HCT116 (cell line): Measurements from ENCODE around the gene FTO.

ENCODE experiments used
- CTCF ChIP-seq, 3 experiments: fragments of 200-600 bp in 1 of 3; sonication (generic) in 1 of 3; IDR thresholded peaks in 2 of 3; conservative IDR thresholded peaks in 1 of 3; 2 replicates each; pipeline ENCODE4 v1.5.1; 2012 to 2017; ENCODE audit warnings: low read depth in 2 of 3, low read length in 2 of 3, antibody characterized with exemption in 1 of 3, borderline replicate concordance in 1 of 3, control low read depth in 1 of 3, mild to moderate bottlenecking in 1 of 3, mixed read lengths in 1 of 3, mixed run types in 1 of 3, moderate library complexity in 1 of 3; ENCODE audit not compliant: insufficient read depth in 1 of 3
- ELF1 ChIP-seq: IDR thresholded peaks from 2 replicates; pipeline ENCODE4 v1.6.1; 2012; ENCODE audit warnings: low read depth, borderline replicate concordance
- EZH2phosphoT487 ChIP-seq: fragments of 200-600 bp; IDR thresholded peaks from 2 replicates; pipeline ENCODE4 v1.6.1; 2018; ENCODE audit warnings: antibody characterized with exemption, borderline replicate concordance
- POLR2A ChIP-seq: IDR thresholded peaks from 2 replicates; pipeline ENCODE4 v1.7.0; 2011; ENCODE audit warnings: borderline replicate concordance; ENCODE audit not compliant: insufficient read depth, insufficient read length; ENCODE audit errors: extremely low read depth
- POLR2AphosphoS5 ChIP-seq: IDR thresholded peaks from 2 replicates; pipeline ENCODE4 v1.6.1; 2011; ENCODE audit warnings: mild to moderate bottlenecking, low read depth, low read length, moderate library complexity
- SP1 ChIP-seq: IDR thresholded peaks from 2 replicates; pipeline ENCODE4 v1.6.1; 2012; ENCODE audit warnings: low read depth
- ZNF274 ChIP-seq: fragments of 200-500 bp; sonication (Bioruptor generic); IDR thresholded peaks from 2 replicates; pipeline ENCODE4 v1.6.1; 2014; ENCODE audit warnings: mild to moderate bottlenecking, low read depth, low read length, inconsistent platforms

GRCh38 chr16:54027558-54027957 lies 323.6 kb downstream of the FTO start:
- TF ChIP-seq CTCF (IDR thresholded peaks at IDR 0.05 in 2 of 3, conservative IDR thresholded peaks at IDR 0.05 in 1 of 3; ENCODE audit: borderline replicate concordance in 1 of 3, insufficient read depth in 1 of 3, low read depth in 2 of 3, low read length in 2 of 3) (no peak), ELF1 (no peak), ZNF274 (no peak), POLR2AphosphoS5 (no peak), EZH2phosphoT487 (no peak), SP1 (no peak), POLR2A (no peak)
